ENCODE results near the gene RPS16. TPM values are rescaled to one million over a fixed set of nuclear protein-coding genes. Genes with fewer than 3 reads are reported as not detected.

RPS16 gene
- 106 and 273 TPM in 2 replicates for total RNA-seq

GRCh38 chr19:39435499-39436349 is at the start of gene RPS16:
RPS16 (minus strand) TSS chr19:39435949; CDS start chr19:39435895, 54 bp downstream.

GRCh38 chr19:39480337-39481228 is 44.8 kb upstream of the RPS16 start, which contains the start of gene TIMM50:
TIMM50 (plus strand) TSS chr19:39480838; CDS start chr19:39480854, 16 bp downstream.

GRCh38 chr19:39445196-39446111 is 9.7 kb upstream of the RPS16 start, which contains the start of gene SUPT5H:
SUPT5H (plus strand) TSS chr19:39445582; CDS start chr19:39445891, 309 bp downstream.

GRCh38 chr19:39412100-39412866 is 23.5 kb downstream of the RPS16 start, which contains the start of gene PLEKHG2:
PLEKHG2 (plus strand) TSS chr19:39412669; CDS start chr19:39414087, 1,418 bp downstream.

GRCh38 chr19:39406656-39407409 is 28.9 kb downstream of the RPS16 start, which contains the start of gene ZFP36:
ZFP36 (plus strand) TSS chr19:39406847; CDS start chr19:39406905, 58 bp downstream.

GRCh38 chr19:39390751-39391437 is 44.9 kb downstream of the RPS16 start, which contains the start of the genes MED29 and PAF1:
MED29 (plus strand) TSS chr19:39391378; CDS start chr19:39391423, 45 bp downstream.
PAF1 (minus strand) TSS chr19:39391106; CDS start chr19:39390864, 242 bp downstream.

Other genes starting within 250 kb of the RPS16 start
- not detected in 2 replicates for gene NCCRP1, start 239.0 kb downstream of the RPS16 start, total RNA-seq
- gene SYCN, start 231.7 kb downstream of the RPS16 start, total RNA-seq: not detected in 2 replicates
- gene IFNL3, start 190.9 kb downstream of the RPS16 start, total RNA-seq: not detected in 2 replicates
- gene IFNL4, start 187.1 kb downstream of the RPS16 start, total RNA-seq: not detected in 2 replicates
- not detected in 2 replicates for gene IFNL2, start 167.6 kb downstream of the RPS16 start, total RNA-seq
- gene IFNL1, start 139.5 kb downstream of the RPS16 start, total RNA-seq: not detected in 2 replicates
- gene LRFN1, start 115.1 kb downstream of the RPS16 start, total RNA-seq: 0.14 and 0.18 TPM in 2 replicates
- 1.1 and 1.3 TPM in 2 replicates for gene GMFG, start 99.9 kb downstream of the RPS16 start, total RNA-seq
- gene SAMD4B, start 93.5 kb downstream of the RPS16 start, total RNA-seq: 18.9 and 27.7 TPM in 2 replicates
- gene PAF1, start 44.8 kb downstream of the RPS16 start, total RNA-seq: 38.1 and 46.3 TPM in 2 replicates
- gene MED29, start 44.6 kb downstream of the RPS16 start, total RNA-seq: 12.1 and 12.5 TPM in 2 replicates
- gene ZFP36, start 29.1 kb downstream of the RPS16 start, total RNA-seq: 1.3 TPM in 2 replicates
- 10.0 and 13.2 TPM in 2 replicates for gene PLEKHG2, start 23.3 kb downstream of the RPS16 start, total RNA-seq
- 50.3 and 67.6 TPM in 2 replicates for gene SUPT5H, start 9.6 kb upstream of the RPS16 start, total RNA-seq
- gene TIMM50, start 44.9 kb upstream of the RPS16 start, total RNA-seq: 47.6 and 78.6 TPM in 2 replicates
- gene DLL3, start 63.0 kb upstream of the RPS16 start, total RNA-seq: under 0.01 and 0.09 TPM in 2 replicates
- gene SELENOV, start 79.2 kb upstream of the RPS16 start, total RNA-seq: not detected in 2 replicates
- gene EID2B, start 96.9 kb upstream of the RPS16 start, total RNA-seq: 2.6 and 4.4 TPM in 2 replicates
- 10.7 and 12.9 TPM in 2 replicates for gene EID2, start 104.2 kb upstream of the RPS16 start, total RNA-seq
- gene LGALS13, start 166.6 kb upstream of the RPS16 start, total RNA-seq: not detected in 2 replicates
- gene LGALS16, start 220.0 kb upstream of the RPS16 start, total RNA-seq: not detected in 2 replicates